ENCODE results near the gene ARSG.

The ARSG gene

DNA sequence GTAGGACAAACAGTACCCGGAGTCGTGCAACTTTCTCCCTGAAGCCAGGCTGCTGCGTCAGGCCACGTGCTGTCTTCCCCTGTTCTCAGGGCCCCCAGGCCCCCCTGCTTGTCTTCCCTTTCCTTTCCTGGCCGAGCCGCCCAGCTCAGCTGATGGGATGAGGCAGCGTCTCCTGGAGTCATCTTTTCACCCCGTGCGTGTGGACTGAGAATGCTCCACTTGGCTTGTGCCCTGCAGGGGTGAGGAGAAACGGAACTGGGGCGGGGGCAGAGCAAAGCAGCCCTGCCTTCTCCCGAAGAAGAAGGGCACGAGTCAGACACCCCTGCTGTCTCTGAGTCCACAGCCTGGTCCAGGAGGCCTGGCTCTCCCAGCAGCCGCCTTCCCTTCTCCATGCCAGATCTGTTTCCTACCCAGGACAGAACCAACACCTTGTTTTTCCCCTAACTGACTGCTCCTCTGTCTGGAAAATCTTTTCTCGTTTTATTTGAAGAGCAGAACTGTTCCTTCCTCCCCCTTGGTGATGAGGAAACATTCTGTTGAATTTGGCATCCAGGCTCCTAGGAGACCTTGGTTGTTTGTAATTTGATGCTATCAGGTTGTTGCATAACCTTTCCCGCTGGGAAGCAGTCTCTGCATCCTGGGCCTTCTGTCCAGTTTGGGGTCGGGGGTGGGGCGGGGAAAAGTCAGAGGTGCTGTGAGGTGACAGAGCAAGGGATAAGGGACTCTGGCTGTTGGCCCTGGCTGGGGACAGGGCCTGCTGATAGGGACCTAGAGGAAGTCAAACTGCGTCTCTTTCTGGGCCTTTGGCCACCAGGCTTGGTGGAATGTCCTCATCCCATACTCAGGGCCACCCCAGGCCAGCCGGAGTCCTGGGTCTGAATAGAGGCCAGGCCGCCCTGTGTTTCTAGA, 87.2 kb downstream of the ARSG start:
- peak; percentile 74 for DNase-seq (ENCODE audit: low spot score)

GRCh38 chr17:68379177-68379510, 87.8 kb downstream of the ARSG start:
- no peak for DNase-seq (ENCODE audit: low spot score)

GRCh38 chr17:68379692-68380677, 88.7 kb downstream of the ARSG start:
- no peak for DNase-seq (ENCODE audit: low spot score)

DNA sequence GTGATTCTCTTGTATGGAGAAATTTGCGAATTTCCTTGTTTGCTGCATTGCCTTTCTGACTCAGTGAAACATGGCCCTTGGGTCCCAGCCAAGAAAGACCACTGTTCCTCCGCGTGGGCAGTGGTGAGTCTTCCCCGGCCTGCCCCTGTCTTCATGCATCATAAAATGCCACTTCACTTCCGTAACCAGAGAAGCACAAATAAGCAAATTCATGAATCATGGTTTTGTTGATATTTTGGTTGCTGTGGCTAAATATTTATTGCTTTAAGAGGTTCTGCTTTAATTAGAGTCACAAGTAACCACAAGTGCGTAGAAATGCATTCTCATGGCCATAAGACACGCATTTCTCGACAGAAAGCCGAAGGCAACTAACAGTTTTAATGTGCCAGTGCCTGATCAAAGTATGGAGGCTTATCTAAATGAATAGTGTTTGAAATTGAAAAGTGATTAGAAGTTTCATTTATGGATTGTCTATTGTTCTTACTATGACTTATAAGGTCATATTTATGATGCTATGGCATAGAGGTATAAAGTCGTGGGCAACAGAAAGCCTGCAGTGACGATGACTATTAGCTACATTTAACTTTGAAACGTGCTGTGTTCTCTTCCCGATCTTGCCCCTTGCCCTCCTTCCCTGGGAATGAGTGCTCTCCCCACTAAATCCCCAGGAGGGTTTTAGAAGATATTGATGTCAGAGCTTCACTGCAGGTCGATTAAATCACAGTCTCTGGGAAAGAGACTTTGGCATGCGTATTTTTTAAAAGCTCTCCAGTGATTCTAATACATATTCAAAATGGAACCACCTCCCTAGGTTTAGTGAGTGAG, 90.0 kb downstream of the ARSG start:
- peak; percentile 96 for DNase-seq (ENCODE audit: low spot score)

DNA sequence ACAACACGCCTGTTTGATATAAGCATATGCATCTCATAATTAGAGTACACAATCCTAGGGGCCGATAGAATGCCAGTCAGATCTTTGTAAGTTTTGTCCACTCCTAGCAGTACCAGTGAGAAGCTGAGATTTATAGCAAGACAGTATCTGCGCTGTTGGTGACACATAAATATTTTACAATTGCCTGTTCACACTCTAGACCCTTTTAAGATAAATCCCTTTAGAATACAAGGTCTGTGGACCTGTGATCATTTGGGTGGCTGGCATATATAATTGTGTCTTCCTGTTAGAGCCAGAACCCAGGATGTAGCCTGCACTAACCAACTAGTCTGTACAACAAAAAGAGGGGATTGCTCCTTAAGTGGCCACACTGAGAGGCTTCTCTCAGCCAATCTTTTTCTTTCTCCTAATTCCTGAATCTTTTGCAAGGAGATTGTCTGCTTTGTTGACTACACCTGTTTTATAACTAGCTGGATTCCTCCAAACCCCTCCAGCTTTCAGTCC, 91.3 kb downstream of the ARSG start:
- DNase-seq (ENCODE audit: low spot score), result no peak

DNA sequence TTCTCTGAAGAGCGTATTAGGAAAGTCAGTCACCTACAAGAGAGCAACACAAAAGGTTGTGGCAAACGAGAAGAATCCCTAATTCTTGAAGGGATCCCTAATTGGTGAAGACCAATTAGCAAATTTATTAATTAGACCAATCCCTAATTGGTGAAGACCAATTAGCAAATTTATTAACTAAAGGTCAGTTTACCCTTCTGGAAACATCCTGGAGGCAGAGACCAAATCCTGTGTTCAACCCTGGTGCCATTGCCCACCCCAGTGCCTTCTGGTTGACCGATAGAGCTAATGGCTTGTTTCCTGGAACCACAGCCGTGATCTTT, 91.8 kb downstream of the ARSG start:
- DNase-seq (ENCODE audit: low spot score), result no peak

- peak; percentile 100 for DNase-seq (ENCODE audit: low spot score)
These were observed 92.4 kb downstream of the ARSG start for GRCh38 chr17:68383443-68384321.

DNA sequence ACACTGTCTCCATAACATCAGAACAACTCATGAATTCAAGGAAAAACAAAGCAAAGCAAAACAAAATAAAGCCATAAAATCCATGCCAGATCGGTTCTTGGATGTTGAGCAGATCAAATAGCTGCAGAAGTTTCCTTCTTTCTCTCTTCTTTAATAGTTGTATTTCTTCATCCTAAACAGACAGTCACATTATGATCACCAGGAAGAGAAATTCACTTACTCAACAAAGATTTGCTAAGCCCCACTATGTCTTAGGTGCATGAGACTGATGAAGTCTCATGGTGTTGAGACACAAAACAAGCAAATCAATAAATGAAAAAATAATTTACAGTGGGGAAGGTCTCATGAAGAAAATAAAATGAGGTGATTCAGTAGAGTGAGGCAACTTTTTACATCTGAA, 93.2 kb downstream of the ARSG start:
- DNase-seq (ENCODE audit: low spot score), result no peak

DNA sequence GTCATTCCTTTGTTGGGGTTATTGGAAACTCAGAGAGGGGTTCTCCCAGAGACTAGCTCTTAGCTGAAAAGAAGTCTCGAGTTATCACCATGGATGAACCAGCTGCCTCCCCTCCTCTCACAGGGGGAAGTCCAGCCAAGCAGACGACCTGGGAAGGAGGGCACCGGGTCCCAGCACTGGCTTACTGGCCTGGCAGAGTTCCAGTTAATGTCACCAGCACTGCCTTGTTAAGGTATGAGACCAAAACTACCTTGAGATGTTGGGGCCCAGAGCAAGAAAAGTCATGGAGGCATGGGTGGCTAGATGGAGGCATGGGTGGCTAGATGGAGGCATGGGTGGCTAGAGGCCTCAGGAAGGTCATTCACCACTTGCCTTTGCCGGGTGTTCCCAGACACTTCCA, 93.6 kb downstream of the ARSG start:
- DNase-seq (ENCODE audit: low spot score), result no peak

- no peak for DNase-seq (ENCODE audit: low spot score)
These were observed 94.4 kb downstream of the ARSG start for GRCh38 chr17:68385490-68386215.

GRCh38 chr17:68387435-68388218, 96.3 kb downstream of the ARSG start:
- peak; percentile 79 for DNase-seq (ENCODE audit: low spot score)

DNA sequence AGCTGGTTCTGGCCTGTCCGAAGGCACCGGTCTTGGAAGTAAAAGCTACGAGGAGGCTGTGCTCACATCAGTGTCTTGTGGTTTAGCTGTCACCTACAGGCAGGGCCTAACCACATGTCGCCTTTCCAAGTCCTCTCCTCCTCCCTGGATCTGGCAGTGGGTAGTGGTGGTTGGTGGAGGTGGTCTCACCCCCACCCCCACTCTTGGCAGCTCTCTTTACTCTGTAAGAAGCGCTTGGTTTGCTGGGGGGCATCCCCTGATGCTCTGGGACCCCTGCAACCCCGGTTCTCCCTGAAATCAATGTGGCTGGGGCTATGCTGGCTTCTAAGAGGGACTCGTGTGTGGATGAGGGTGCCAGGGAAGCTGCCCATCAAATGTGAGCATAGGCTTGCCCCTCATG, 97.7 kb downstream of the ARSG start:
- DNase-seq (ENCODE audit: low spot score), result no peak

GRCh38 chr17:68390888-68391545, 99.7 kb downstream of the ARSG start:
- no peak for DNase-seq (ENCODE audit: low spot score)

DNA sequence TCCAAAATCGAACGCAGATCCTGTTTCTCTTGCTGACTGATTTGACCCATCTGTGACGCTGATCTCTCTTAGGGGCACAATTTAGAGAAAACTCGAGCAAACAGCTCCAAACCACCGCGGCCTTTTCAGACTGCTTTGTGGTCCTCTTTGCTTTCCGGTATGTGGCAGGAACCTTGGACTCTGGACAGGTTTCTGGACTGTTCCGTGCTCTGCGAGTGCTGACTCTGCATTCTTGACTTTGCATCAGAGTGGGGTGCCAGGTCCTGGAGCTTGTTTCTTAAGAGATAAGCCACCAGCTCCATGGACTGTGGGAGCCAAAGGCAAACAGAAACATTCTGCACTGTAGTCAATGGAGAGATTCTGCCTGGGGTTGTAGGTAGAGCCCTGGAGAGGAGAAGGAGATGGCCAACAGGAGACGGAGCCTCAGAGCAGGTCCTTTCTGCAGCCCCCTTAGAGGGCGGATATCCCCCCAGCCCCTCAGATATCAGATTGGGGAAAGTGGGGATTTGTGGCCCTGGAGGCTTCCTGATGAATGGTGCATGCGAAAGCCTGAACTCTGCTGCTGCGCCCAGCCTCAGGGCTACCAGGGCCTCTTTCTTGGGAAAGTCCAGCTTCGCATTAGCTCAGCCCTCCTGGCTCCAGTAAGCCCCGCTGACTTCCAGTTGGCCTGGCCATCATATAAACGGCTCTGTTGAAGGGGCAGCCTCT, 100.4 kb downstream of the ARSG start:
- DNase-seq (ENCODE audit: low spot score), result no peak

- DNase-seq (ENCODE audit: low spot score), result no peak
These were observed 103.5 kb downstream of the ARSG start for GRCh38 chr17:68394608-68395331.

GRCh38 chr17:68396226-68397107, 105.2 kb downstream of the ARSG start:
- no peak for DNase-seq (ENCODE audit: low spot score)

- no peak for DNase-seq (ENCODE audit: low spot score)
These were observed 105.8 kb downstream of the ARSG start for GRCh38 chr17:68397108-68397536.
